Middle frontal gyrus (tissue), 1 donor: ENCODE data around the gene PHACTR4.
"Not testable (repeated sequence)": the region's sequence is repeated elsewhere in the genome, so short reads cannot be mapped to it uniquely, and the experiment has no call there.

Experiments
- DNase-seq: peaks from one replicate; pipeline ENCODE4 v3.0.0-alpha.2; 2015; ENCODE audit warnings: low spot score; ENCODE audit errors: extremely low spot score

The PHACTR4 gene

DNA sequence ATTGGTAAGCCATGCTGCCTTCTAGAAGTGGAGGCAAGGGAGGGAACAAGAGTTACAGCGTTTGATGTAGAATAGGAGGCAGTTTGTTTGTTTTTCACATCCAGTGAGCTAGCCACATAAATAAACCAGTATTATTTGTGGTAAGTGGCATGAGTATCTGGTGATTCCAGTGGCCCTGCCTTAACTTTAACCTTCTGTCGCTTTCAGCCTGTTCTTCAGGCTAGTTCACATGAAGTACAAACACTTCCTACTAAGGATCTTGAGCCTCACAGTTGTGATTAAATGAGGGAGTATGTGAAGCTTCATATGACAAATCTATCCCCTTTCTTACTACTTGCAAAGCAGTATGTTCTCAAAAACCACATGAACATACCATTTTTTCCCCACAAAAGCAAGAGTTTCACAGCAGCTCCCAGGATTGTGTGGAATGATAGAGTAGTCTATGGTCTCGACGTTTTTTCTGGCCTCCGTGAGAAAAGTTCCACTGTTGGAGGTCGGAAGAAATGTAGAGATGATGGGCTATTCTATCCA lies 59.5 kb downstream of the PHACTR4 start:
- DNase-seq, result no peak

- DNase-seq, result no peak
Observed at GRCh38 chr1:28436211-28436769, 66.8 kb downstream of the PHACTR4 start.

- no peak for DNase-seq
Observed at GRCh38 chr1:28437264-28437923, 67.9 kb downstream of the PHACTR4 start.

- no peak for DNase-seq
Observed at GRCh38 chr1:28437924-28438699, 68.6 kb downstream of the PHACTR4 start.

DNA sequence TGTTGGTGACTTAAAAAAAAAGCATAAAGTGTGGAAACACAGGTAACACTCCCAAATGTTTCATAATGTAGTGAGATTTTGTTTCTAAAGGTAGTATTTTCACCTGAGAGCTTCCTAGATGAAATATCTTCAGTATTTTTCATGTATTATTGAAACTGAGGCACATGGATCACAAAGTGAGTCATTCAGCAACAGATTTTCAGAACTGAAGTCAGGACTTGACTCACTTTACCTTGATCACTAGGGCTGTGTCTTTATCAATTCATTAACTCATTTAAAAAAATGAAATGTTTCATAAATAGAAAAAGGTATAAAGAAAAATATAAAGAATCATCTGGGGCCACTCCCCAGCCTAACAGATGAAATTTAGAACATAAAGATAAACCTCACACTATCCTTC lies 69.8 kb downstream of the PHACTR4 start:
- DNase-seq, result no peak

DNA sequence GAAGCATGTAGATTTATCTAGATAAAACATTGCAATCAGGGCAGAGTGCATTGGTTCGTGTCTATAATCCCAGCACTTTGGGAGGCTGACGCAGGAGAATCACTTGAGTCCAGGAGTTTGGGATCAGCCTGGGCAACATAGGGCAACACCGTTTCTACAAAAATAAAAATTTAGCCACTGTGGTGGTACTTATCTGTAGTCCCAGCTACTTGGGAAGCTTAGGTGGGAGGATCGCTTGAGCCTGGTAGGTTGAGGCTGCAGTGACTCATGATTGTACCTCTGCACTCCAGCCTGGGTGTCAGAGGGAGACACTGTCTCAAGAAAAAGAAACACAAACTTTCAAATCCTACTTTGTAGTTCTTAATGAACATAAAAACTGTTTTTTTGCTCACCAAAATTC lies 72.1 kb downstream of the PHACTR4 start:
- no peak for DNase-seq

DNA sequence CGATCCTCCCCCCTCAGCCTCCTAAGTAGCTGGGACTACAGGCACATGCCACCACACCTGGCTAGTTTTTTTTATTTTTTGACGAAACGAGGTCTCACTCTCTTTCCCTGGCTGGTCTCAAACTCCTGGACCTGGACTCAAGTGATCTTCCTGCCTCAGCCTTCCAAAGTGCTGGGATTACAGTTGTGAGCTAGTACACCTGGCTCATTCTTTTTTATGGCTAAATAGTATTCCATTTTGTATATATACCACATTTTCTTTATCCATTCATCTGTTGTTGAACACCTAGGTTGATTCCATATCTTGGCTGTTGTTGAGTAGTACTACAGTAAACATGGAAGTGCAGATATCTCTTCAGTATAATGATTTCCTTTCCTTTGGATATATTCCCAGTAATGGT lies 74.0 kb downstream of the PHACTR4 start:
- no peak for DNase-seq

GRCh38 chr1:28447679-28448078 lies 78.1 kb downstream of the PHACTR4 start:
- DNase-seq, result no peak

DNA sequence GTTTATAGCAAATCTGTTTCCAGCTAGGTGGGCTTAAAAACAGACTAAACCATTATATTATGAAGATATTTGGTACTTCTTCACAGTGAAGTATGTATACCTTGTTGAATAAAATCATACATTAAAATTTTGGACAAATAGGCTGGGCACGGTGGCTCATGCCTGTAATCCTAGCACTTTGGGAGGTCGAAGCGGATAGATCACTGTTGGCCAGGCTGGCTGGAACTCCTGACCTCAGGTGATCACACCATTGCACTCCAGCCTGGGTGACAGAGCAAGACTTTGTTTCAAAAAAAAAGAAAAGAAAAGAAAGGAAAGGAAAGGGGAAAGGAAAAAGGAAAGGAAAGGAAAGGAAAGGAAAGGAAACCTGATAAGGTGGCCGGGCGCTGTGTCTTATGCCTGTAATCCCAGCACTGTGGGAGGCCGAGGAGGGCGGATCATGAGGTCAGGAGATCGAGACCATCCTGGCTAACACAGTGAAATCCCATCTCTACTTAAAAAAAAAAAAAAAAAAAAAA lies 78.6 kb downstream of the PHACTR4 start:
- not testable (repeated sequence) for DNase-seq

DNA sequence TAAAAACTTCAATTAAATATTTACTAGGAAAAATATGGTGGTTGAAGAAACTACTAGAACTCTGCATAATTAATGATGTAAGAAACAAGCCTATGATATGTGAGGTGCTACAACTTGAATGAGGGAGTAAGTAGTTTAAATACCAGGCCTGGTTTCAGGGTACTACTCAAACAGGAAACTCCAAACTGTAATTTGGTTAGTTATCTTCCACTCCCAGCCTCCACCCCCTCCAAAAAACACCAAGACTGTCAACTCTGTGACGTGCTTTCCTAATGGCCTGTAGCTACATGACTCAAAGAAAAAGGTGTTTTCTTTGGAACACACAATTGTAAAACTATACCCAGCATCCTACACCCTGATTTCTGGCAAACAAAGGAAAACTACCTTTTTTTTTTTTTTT lies 80.4 kb downstream of the PHACTR4 start:
- DNase-seq, result no peak

- DNase-seq, result no peak
Observed at GRCh38 chr1:28450561-28450960, 81.0 kb downstream of the PHACTR4 start.

GRCh38 chr1:28451011-28451410 lies 81.5 kb downstream of the PHACTR4 start:
- DNase-seq, result no peak

DNA sequence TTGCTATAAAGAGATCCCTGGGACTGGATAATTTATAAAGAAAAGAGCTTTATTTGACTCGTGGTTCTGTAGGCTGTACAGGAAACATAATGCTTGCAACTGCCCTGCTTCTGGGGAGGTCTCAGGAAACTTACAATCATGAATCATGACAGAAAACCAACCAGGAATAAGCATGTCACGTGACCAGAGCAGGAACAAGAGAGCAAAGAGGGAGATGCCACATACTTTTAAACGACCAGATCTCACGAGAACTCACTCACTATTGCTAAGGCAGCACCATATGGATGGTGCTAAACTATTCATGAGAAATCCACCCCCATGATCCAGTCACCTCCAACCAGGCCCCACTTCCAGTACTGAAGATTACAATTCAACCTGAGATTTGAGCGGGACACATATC lies 86.5 kb downstream of the PHACTR4 start:
- no peak for DNase-seq

DNA sequence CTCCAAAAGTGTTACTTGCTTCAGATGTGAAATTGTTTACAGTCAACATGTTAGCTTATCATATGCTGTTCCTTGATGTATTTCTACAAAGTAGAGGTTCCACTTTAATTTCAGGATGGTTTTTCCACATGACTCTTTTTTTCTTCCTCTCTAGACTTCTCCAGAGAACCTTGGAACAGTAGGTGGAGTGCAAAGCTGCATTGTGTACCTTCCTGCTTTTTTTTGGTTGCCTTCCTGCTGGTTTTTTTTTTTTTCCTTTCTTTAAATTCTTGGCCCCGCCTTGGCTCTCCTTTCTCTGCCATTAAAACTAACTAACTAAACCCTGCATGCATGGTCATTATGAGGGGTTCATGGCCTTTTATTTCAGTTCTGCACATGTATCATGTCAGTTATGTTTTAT lies 88.1 kb downstream of the PHACTR4 start:
- no peak for DNase-seq

DNA sequence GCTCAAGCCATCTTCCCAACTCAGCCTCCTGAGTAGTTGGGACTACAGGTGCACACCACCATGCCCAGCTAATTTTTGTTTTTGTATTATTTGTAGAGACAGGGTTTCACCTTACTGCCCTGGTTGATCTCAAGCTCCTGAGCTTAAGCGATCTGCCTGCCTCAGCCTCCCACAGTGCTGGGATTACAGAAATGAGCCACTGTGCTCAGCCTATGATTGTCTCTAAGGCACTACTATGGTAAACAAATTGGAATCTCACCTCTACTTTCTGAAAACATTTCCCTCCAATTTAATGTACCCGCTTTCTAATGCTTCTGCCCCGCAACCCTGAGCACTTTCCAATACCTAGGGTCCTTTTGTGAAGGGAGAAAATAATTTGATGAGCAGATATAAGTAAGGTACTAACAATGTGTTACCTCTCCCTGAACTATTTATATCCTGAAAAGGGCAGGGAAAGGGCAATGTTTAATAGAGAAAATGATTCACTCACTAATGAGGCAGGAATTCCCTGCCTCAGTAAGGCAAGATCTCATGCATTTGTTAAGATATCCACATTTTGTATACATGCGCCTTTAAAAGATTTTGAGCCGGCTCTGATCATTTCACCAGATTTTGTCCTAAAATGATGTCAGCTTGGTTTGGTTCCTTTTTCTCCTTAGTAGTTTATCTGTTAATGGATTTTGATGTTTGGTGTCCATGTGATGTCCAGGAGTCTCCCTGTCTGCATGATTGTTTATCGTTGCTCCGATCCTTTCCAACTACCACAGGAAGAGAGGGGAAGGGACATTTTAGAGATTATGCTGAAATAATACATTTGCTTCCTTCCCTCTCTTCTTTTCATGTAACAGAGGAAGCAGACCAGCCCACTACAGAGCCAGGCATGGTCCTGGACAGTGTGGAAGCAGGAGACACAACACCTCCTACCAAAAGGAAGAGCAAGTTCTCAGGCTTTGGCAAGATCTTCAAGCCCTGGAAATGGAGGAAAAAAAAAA lies 89.0 kb downstream of the PHACTR4 start:
- DNase-seq, result no peak

- DNase-seq, result no peak
Observed at GRCh38 chr1:28466226-28466778, 96.8 kb downstream of the PHACTR4 start.

DNA sequence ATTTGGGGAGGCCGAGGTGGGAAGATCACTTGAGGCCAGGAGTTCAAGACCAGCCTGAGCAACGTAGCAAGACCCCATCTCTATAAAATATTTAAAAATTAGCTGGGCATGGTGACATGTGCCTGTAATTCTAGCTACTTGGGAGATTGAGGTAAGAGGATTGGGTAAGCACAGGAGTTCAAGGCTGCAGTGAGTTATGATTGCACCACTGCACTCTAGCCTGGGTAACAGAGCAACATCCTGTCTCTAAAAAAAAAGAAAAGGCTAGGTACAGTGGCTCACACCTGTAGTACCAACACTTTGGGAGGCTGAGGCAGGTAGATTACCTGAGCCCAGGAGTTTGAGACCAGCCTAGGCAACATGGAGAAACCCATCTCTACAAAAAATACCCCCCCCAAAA lies 100.6 kb downstream of the PHACTR4 start:
- DNase-seq, result no peak

GRCh38 chr1:28479497-28479896 lies 110.0 kb downstream of the PHACTR4 start:
- DNase-seq, result not testable (repeated sequence)

DNA sequence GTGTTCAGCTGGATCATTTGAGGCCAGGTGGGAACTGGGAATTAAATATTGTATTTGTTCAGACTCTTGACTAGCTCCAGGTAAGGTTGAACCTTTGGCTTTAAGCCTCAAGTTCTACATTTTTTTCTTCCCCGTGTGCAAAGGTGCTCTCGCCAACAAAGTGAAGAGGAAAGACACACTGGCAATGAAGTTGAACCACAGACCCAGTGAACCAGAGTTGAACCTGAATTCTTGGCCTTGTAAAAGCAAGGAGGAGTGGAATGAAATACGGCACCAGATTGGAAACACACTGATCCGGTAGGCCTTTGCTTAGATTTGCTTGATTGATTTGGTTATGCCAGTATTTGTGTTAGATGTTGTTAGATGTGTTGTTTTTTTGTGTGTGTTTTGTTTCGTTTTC lies 110.8 kb downstream of the PHACTR4 start:
- no peak for DNase-seq

GRCh38 chr1:28482138-28482537 lies 112.6 kb downstream of the PHACTR4 start:
- DNase-seq, result no peak

DNA sequence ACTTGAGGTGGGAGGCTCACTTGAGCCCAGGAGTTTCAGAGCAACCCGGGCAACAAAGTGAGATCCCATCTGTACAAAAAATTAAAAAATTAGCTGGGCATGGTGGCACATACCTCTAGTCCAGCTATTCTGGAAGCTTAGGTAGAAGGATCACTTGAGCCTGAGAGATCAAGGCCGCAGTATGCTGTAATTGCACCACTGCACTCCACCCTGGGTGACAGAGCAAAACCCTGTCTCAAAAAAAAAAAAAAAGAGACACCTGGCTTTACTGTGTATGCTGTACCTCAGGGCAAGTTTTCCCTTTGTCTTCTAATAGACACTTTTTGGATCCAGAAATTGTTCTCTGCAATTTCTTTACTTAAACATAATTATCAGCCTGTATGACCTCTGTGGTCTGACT lies 113.2 kb downstream of the PHACTR4 start:
- DNase-seq, result no peak
